ENCODE results near the gene KRTAP19-1. TPM values are rescaled to one million over a fixed set of nuclear protein-coding genes. Genes with fewer than 3 reads are reported as not detected.

KRTAP19-1 gene
- polyA plus RNA-seq, 1 donor (not counting 4 experiments of a cell fraction or from before 2014, with no cell fraction given) = 0.72 TPM

DNA sequence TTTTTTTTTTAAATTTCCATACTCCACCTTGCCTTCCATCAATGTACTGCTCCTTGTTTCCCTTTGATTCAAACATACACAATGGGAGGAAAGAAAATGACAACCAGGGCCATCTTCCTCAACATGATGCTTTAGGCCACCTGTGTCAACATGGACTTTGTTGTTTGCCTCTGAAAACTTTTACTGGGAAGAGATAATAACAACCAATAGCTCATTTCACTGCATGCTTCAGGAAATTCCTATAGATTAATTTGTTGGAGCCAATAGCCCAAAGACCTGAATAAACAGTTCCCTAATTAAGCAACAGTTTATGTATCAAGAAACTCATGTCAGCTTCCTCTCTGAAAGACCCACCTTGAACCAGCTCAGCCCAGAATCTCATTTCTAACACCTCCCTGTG, 36.9 kb downstream of the KRTAP19-1 start:
- TF ChIP-seq CTCF (optimal IDR thresholded peaks at IDR 0.05 in 1 of 3, IDR thresholded peaks at IDR 0.05 in 1 of 3, conservative IDR thresholded peaks at IDR 0.05 in 1 of 3; ENCODE audit: extremely low read depth in 1 of 3, insufficient read depth in 2 of 3, low read length in 3 of 3) (no peak), EZH2 (IDR thresholded peaks at IDR 0.05; ENCODE audit: low read length) (no peak)

DNA sequence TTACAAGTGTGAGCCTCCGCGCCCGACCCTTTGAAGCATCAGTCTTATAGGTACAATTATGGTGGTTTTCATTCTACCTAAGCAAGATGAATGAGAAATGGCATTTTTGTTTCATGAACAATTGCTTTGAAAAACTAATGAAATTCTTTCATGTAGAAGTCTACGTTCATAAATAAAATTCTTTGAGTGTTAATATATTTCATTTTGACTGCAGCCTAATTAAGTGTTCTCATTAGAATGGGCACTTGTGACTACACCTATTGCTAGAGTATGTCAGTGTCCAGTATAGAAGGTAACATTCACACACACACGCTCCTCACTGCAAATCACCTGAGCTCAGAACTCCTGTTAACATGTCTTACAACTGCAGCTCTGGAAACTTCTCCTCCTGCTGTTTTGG, 40.2 kb downstream of the KRTAP19-1 start, which contains the start of gene KRTAP15-1:
Gene KRTAP15-1, plus strand, starts transcription at position 301 of the 400 bp plus-strand sequence. Its CDS starts 53 bp downstream, at position 354.
- H3K9ac ChIP-seq (ENCODE audit: control insufficient read depth, extremely low read depth, insufficient read depth, low read length) = no peak within 1 kb of the TSS
- H3K27me3 ChIP-seq (ENCODE audit: control insufficient read depth, extremely low read depth, insufficient read depth, low read length) = no peaks in the 10 kb centered on the region
- no peaks in the 10 kb centered on the region for H3K36me3 ChIP-seq (ENCODE audit: control insufficient read depth in 2 of 2, extremely low read depth in 1 of 2, insufficient read depth in 2 of 2, low read length in 2 of 2)
- H3K9me3 ChIP-seq (ENCODE audit: control insufficient read depth, low read depth, low read length) = no peaks in the 10 kb centered on the region
- no peak within 1 kb of the TSS for H2AFZ ChIP-seq (ENCODE audit: control insufficient read depth, low read length)
- no peaks in the 10 kb centered on the region for H4K20me1 ChIP-seq (ENCODE audit: control insufficient read depth, extremely low read depth, insufficient read depth, low read length)
- H3K79me2 ChIP-seq (ENCODE audit: control insufficient read depth, insufficient read depth, low read length) = no peaks in the 10 kb centered on the region
- dilution Hi-C loops (cut with MboI; ENCODE audit: extremely low pct_ligation_motif_present, low sequenced_read_pairs) = no loop called here
- FAIRE-seq (no peak), DNase-seq (ENCODE audit: low read depth, low spot score) (no peak)
- H3K27ac ChIP-seq (ENCODE audit: control insufficient read depth, insufficient read depth, low read length) = no peak within 1 kb of the TSS
- H3K9me1 ChIP-seq (ENCODE audit: control insufficient read depth, extremely low read depth, insufficient read depth, low read length) = no peaks in the 10 kb centered on the region
- TF ChIP-seq CTCF (optimal IDR thresholded peaks at IDR 0.05 in 1 of 3, IDR thresholded peaks at IDR 0.05 in 1 of 3, conservative IDR thresholded peaks at IDR 0.05 in 1 of 3; ENCODE audit: extremely low read depth in 1 of 3, insufficient read depth in 2 of 3, low read length in 3 of 3) (no peak), EZH2 (IDR thresholded peaks at IDR 0.05; ENCODE audit: low read length) (no peak)
- no peaks in the 10 kb centered on the region for H3K4me1 ChIP-seq (ENCODE audit: control insufficient read depth, extremely low read depth, insufficient read depth, low read length)
- H3K4me3 ChIP-seq (ENCODE audit: control insufficient read depth in 2 of 3, extremely low read depth in 1 of 3, insufficient read depth in 2 of 3, low read depth in 1 of 3, low read length in 3 of 3) = no peak within 1 kb of the TSS
- H3K4me2 ChIP-seq (ENCODE audit: control insufficient read depth, extremely low read depth, insufficient read depth, low read depth, low read length) = no peak within 1 kb of the TSS

More for the DNA sequence above, 36.9 kb downstream of the KRTAP19-1 start:
- H3K27ac ChIP-seq (ENCODE audit: control insufficient read depth, insufficient read depth, low read length) = no peak overlapping the region
- dilution Hi-C loops (cut with MboI; ENCODE audit: extremely low pct_ligation_motif_present, low sequenced_read_pairs) = no loop called here
- DNase-seq (ENCODE audit: low read depth, low spot score) = no peak
- no peaks in the 10 kb centered on the region for H3K4me1 ChIP-seq (ENCODE audit: control insufficient read depth, extremely low read depth, insufficient read depth, low read length)
- no peaks in the 10 kb centered on the region for H3K27me3 ChIP-seq (ENCODE audit: control insufficient read depth, extremely low read depth, insufficient read depth, low read length)
- H4K20me1 ChIP-seq (ENCODE audit: control insufficient read depth, extremely low read depth, insufficient read depth, low read length) = no peaks in the 10 kb centered on the region
- no peaks in the 10 kb centered on the region for H3K9me3 ChIP-seq (ENCODE audit: control insufficient read depth, low read depth, low read length)
- FAIRE-seq = no peak
- no peak overlapping the region for H3K4me2 ChIP-seq (ENCODE audit: control insufficient read depth, extremely low read depth, insufficient read depth, low read depth, low read length)
- no peak overlapping the region for H3K4me3 ChIP-seq (ENCODE audit: control insufficient read depth in 2 of 3, extremely low read depth in 1 of 3, insufficient read depth in 2 of 3, low read depth in 1 of 3, low read length in 3 of 3)
- no peak overlapping the region for H2AFZ ChIP-seq (ENCODE audit: control insufficient read depth, low read length)
- H3K79me2 ChIP-seq (ENCODE audit: control insufficient read depth, insufficient read depth, low read length) = no peaks in the 10 kb centered on the region
- no peaks in the 10 kb centered on the region for H3K36me3 ChIP-seq (ENCODE audit: control insufficient read depth in 2 of 2, extremely low read depth in 1 of 2, insufficient read depth in 2 of 2, low read length in 2 of 2)
- no peaks in the 10 kb centered on the region for H3K9me1 ChIP-seq (ENCODE audit: control insufficient read depth, extremely low read depth, insufficient read depth, low read length)
- H3K9ac ChIP-seq (ENCODE audit: control insufficient read depth, extremely low read depth, insufficient read depth, low read length) = no peak overlapping the region

Measured in keratinocyte (primary cell).